Activated CD4-positive, CD25-positive, alpha-beta regulatory T cell treated with anti-CD3 and anti-CD28 coated beads, Interleukin-2, amount 50 U/mL, for 24 hours (primary cell): ENCODE data around the gene PRRG3.
"Not testable (repeated sequence)": the region's sequence is repeated elsewhere in the genome, so short reads cannot be mapped to it uniquely, and the experiment has no call there.

Source experiments
- ATAC-seq, 2 donors: fragments of 150-1000 bp; cut with Tn5 transposase; one replicate each; pipeline ENCODE4 v1.10.0; 2021; ENCODE audit warnings: mild to moderate bottlenecking in 1 of 2, moderate library complexity in 1 of 2

The PRRG3 gene

DNA sequence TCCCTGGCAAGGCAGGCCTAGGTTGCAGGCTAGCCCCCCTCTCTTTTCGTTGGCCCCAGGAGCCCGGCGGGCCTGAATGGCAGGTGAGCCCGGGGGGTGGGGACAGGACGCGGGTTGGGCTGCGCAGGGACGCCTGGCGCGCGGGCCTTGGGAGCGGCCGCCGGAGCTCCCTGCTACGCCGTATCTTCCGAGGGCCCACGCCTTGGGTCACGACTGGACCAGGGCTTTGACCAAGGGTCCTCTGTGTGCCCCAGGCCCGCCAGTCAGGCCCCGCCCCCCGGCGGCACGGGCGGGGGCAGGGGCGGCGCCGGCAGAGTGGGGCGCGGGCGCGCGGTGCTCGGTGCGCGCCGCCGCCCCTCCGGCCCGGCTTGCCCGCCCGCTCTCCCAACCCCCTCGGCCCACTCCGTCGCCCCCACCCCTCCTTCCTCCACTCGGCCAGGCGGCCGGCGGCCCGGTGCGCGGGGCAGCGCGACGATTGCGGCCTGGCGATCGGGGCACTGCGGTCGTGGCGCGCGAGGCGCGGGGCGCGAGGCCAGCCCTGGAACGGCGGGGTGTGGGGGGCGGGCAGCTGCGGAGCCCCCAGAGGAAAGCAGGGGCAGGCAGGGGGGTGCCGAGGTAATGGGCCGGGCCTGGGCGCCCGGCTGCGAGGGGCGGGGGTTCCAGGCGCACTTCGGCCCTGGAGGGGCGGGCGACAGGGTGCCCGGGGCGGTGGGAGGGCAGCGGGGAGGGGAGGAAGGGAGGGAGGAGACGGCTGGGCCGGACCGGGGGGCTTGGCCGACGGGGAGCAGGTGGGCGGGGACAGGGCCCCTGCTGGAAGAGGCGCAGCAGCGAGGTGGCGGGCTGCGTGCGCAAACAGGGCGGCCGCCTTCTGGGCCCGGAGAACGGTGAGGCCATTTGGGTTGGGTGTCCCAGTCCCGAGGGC lies at the start of gene PRRG3:
PRRG3 (plus strand) TSS at position 798 of the 922 bp plus-strand sequence. CDS start 3,357 bp downstream, outside the sequence.
- ATAC-seq = no peak

DNA sequence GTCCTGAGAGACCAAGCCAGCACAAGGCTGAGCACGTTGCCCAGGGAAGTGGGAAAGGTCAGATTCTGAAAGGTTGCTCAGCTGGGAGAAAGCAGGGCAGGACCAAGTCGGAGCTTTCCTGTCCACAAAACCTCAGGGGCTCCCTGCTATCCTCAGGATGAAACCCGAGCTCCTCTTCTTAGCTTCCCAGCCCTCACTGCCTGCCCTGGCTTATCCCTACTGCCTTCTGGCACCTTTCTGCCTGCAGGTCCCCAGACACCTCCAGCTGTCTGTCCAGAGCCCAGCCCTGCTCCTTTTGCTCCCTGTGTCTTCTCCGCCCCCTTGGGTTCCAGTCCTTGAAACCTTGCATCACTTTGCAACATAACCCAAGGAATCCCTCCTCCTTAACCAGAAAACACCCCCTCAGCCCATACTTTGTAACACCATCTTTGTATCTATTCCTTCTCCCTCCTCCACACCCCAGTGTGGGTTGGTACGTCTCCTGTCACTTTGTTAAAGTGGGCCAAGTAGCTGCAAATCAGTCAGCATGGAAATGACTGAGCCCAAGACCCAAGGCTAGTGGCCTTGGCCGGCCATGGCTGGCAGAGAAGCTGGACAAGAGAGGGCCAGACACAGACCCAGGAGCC lies 20.0 kb upstream of the PRRG3 start:
- no peak for ATAC-seq

DNA sequence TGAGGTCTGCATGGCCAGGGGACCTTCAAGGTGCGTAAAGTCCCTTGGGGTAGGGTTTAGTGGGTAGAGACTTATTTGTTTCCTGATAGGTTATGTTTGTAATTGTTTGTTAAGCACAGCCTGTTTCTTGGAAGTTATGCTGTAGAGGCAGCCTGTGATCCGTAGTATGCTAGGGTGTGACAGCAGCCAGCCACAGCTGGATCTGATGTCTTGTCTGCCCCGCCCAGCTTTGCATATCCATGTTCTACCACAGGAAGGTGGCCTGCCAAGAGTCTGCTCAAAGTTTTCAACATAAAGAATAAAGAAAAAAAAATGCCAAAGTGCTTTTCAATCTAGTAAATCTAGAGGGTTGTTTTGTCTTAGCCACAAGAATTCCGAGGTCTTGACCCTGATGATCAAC lies 19.1 kb upstream of the PRRG3 start:
- no peak for ATAC-seq

DNA sequence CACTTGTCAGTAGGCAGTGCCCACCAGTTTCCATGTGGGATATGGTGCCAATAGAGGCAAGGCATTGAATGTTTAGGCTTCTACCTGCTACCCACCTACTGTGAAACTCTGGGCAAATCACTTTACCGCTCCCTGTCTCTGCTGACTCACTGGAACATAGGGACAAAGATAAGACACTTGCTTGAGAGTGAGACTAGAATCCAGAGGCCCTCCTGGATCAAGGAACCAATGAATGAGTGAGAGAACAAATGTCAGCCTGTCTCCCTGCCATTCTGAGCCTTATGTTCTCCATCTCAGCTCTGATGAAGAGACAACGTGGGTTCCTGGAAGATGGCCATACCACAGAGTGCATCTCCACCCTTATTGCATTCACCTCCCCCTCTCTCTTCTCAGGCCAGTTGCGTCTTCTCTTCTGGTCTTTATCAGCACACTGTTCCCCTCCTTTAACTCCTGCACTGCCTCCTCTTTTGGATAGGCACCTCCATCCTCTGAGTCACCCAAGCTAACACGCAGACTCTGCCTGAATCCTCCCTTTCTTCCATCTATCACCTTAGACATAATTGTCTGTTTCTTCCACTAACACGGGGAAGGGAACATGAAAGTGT lies 15.4 kb upstream of the PRRG3 start:
- no peak for ATAC-seq

DNA sequence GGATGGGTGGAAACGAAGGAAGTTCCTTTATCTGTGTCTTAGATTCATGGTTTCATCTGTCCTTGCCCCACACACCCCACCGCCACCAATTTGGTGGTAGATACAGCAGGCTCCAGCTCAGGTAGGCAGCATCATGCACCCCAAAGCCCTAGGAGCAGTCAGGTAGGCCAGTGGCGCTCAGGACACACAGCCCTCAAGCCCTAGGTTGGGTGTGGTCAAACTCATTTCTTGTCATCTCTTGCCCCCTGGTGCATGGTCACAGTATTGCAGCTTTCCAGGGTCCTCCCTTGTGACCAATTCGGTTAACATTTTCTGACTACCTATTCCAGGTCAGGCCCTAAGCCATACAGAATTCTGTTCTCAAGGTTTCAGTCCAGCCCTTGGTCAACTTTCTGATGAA lies 14.5 kb upstream of the PRRG3 start:
- no peak for ATAC-seq

DNA sequence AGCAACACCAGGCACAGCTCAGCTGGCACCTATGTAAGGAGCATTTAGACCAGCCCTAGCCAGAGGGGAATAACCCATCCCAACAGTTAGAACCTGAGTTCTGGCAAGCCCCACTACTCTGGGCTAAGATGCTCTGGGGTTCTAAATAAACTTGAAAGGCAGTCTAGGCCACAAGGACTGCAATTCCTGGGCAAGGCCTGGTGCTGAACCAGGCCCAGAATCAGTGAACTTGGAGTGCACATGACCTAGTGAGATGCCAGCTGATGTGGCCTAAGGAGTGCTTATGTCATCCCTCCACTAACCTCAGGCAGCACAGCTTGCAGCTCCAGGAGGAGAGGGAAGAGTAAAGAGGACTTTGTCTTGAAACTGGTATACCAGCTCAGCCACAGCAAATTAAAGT lies 7.6 kb upstream of the PRRG3 start:
- no peak for ATAC-seq

DNA sequence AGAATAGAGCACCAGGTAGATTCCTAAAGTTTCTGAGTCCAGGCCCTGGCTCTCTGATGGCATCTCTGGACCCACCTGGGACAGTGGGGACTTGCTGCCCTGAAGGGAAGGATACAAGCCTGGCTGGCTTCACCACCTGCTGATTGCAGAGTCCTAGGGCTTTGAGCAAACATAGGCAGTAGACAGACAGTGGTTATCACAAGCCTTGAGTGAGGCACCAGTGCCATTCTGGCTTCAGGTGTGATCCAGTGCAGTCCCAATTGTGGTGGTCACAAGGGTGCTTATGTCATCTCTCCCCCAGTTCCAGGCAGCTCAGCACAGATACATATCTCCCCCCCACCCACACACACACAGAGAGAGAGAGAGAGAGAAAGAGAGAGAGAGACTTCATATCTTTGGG lies 6.6 kb upstream of the PRRG3 start:
- ATAC-seq = no peak

DNA sequence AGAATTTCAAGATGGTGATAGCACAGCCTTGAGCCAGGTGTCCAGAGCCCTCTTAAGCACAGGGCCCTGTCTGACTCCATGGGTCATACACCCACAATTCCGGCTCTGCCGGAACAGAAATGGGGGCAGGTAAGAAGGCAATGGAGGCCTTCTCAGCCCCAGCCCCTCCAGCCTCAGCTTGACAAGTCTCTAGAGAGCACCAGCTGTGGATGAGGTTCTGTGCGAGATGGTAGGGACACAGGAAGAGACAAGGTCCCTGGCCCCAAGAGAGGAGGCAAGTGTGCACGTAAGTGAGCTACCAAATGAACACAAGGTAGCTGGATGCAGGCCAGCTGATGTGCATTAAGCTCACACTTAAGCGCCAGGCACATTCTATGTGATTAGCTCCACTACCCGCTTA lies 2.4 kb upstream of the PRRG3 start:
- ATAC-seq = no peak

DNA sequence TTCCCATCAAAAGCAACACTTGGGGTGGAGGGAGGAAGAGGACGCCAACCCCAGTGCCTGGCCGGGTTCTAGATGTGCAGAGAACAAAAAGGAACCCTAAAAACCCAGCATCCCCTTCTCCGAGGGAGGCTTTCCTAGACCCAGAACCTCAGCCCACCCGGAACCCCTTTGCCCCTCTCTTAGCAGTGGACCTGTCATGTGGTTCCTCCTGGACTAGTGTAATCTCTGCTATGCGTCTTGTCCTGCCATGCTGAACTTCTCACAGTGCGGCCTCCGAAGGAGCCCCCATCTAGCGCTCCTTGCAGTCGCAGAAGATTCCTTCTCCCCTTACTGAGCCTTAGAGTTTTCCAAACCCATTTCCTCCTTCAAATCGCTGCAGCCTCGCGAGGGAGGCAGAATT lies 1.1 kb upstream of the PRRG3 start:
- ATAC-seq = no peak

DNA sequence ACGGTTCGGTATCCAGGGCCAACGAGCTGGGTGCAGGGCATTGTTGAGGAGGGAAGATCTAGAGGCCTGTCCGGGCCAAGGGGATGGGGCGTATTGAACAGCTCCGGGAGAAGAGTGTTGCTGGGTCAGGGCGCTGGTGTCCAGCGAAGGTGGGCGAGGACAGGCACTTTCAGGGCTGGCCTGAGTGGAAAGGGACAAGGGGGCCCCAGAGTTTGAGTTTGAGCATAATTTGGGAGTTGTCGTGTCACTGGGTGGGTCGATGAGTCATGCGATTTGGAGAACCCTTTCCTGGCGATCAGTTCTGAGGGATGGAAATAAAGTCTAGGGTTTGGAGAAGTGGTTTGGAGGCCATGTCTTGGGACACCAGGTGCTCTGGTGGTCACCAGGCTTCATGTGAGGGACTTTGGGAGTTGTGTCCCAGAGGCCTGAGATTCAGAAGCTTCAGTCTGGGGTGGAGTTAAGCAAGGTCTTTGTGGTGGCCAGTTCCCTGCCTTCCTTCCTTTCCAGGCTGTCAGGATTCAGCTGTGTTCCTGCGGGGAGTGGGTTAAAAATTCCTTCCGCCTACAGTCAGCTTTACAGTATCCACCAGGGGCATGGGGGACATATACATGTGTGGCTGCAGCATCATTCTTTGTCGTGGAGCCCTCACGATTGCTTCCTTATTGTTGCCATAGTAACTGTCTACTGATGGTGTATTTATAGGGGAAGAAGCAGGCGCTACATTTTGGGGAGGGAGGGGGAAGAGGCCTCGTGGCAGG lies 504 bp downstream of the PRRG3 start:
- no peak for ATAC-seq

DNA sequence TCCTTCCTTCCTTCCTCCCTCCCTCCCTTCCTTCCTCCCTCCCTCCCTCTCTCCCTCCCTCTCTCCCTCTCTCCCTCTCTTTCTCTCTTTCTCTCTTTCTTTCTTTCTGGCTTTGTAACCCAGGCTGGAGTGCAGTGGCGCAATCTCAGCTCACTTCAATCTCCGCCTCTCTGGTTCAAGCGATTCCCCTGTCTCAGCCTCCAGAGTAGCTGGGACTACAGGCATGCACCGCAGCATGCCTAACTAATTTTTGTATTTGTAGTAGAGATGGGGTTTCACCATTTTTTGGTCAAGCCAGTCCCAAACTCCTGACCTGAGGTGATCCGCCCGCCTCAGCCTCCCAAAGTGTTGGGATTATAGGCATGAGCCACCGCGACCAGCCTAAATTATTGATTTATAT lies 1.8 kb downstream of the PRRG3 start:
- not testable (repeated sequence) for ATAC-seq

DNA sequence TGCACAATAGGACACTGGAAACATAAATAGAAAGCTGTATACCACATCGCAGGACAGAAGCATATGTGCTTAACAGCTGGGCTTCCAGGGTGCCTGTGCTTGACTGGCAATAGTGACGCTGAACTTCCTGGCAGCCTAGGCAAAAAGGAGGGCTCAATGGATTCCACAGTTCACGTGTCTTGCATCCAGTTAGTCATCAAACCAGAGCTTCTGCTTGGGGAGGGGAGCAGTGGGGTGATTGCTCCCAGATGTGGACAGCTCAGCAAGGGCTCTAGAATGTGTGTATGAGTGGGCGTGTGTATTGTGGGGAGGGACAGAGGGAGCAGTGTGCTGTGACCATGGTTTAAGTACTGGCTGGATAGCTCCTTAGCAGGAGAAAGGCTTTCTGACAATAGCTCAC lies 2.3 kb downstream of the PRRG3 start:
- ATAC-seq = no peak

DNA sequence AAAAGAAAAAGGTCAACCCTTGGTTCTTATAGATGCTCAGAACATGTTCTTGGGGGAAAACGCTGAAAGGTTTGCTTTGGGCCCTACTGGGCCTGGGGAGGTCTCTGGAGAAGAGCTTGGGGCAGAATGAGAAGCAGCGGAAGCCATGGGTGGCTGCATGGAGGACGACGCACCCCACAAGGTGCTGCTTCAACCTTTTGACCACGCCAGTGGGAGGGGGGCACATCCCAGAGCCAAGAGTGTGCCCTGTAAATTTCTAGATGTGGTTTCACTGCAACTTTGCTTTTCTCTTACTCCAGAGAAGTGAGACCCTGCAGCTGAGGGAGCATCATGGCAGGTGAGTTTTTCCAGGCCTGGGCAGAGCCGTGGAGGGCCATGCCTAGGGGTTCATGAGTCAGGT lies 3.2 kb downstream of the PRRG3 start:
- ATAC-seq = no peak

DNA sequence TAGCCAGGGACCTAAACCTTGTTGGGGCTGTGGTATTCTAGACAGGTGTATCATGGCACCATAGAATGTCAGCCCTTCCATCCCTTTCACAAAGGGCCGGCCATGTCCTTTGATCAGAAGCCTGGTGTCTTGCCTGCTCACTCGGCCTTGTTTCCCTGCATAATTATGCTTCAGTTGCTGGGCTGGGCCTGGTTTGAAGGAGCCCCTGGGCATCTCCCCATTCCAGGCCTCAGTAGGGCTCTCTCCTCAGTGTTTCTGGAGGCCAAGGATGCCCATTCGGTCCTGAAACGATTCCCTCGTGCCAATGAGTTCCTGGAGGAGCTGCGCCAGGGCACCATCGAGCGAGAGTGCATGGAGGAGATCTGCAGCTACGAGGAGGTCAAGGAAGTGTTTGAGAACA lies 4.5 kb downstream of the PRRG3 start:
- no peak for ATAC-seq

DNA sequence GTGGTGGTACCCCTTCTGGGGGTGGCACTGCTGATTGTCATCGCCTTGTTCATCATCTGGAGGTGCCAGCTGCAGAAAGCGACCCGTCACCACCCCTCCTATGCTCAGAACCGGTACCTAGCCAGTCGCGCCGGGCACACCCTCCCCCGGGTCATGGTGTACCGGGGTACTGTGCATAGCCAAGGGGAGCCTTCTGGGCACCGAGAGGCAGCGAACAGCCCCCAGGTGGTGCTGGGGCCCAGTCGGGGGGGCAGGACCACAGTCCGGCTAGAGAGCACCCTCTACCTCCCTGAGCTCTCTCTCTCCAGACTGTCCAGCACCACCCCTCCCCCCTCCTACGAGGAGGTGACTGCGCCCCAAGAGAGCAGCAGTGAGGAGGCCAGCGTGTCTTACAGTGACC lies 5.3 kb downstream of the PRRG3 start:
- ATAC-seq = no peak

DNA sequence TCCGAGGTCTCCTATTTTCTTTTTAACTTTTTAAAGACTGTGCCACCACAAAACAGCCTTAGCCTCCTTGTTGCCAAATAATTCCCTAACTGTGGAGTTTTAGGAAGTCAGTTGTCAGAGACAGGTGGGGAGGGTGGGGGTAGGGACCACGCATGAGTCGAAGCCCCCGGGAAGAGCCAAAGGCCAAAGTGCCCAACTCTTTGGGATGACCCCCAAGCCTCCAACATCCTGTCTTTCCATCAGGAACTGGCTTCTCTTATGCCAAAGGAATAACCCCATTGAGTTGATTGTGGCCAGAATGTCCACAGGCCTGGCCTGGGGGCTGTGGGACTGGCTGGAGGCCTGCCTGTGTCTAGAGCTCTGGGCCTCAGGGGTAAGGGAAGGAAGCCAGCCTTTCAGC lies 5.8 kb downstream of the PRRG3 start:
- no peak for ATAC-seq

DNA sequence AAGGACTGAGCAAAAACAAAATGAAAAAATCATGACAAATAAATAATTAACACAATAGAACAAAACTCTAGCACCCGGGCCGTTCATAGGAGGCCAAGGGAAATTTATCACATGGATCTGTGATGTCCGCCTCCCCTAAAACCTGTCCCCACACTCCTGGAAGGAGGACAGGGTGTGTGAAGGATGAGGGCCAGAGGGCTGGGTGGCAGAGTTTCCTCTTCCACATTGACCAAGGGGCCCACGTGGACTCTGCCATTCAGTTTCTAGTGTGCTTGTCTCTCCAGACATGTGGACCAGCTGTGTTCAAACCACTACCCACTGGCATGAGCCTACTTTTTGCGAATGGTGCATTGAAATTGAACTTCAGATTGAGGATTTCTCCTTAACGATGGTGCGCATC lies 6.3 kb downstream of the PRRG3 start:
- ATAC-seq = no peak

DNA sequence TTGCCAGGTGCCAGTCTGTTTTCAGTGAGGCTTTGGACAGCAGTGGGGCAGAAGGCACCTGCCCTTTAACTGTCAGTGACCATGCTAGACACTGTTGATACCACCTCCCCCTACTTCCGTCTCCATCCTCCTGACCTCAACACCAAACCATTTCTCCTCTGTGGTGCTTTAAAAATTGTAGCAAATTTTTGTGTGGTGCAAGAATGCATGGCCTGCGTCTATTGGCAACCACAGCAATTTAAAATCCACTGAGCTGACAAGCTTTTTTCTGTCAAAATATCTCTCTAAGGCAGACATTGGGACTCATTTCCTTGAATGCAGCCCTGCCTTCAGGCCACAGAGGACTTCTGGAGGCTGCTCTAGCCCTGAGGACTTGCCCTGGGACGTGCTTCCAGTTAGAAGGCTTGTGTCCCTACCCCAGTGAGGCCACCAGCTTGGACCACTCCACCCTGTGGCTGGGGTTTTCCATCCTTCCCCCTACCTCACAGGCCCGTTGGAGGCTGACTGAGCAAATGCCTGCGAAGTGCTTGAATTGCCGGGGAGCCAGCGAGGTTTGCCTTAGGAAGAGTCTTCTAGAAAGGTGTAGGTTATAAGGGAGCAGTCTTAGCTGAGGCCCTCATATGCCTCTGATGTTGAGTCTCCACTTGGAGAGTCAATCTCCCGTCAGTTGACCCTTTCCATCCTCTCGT lies 6.9 kb downstream of the PRRG3 start:
- ATAC-seq = no peak

DNA sequence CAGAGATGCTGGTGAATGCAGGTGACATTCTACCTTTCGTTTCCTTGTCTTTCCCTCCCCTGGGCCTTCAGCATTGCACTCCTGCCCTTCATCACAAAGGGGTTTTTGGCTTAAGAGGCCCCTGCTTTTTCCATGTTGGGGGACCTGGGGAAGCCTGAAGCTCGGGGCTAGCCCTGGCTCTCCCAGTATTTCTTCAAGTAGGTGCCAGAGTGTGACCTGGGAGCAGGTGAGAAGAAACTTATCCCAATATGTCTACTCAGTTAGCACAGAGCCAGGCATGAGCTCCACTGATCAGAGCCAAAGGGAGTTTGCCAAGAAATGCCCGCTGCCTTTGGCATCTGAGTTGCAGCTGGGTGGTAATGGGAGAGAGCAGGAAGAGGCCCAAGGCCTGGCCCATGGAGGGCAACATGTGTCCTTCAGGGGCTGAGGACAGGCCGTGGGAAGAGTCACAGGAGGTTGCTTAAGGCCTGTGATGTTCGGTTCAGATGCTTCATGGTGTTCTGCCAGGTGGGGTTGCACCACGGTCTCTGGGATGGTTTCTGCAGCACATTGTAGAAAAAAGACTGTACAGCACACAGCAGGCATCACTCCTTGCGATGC lies 7.6 kb downstream of the PRRG3 start:
- ATAC-seq = no peak

DNA sequence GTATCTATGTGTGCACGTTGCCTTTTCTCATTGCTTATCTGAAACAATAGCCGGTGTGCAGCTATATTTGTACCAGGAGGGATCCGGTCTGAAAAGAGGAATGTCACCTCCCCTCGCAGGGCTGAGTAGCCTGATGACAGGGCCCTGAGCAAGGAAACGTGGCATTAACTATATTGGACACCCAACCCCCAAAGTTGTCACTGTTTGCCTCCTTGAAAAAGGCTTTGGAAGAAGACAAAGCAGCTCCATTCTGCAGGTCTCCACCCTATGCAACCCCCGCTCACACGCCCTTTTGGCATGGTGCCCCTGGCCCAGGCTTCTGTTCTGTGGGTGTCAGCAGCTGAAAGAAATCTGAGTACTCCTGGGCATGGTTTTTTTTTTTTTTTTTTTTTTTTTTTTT lies 8.2 kb downstream of the PRRG3 start:
- no peak for ATAC-seq

DNA sequence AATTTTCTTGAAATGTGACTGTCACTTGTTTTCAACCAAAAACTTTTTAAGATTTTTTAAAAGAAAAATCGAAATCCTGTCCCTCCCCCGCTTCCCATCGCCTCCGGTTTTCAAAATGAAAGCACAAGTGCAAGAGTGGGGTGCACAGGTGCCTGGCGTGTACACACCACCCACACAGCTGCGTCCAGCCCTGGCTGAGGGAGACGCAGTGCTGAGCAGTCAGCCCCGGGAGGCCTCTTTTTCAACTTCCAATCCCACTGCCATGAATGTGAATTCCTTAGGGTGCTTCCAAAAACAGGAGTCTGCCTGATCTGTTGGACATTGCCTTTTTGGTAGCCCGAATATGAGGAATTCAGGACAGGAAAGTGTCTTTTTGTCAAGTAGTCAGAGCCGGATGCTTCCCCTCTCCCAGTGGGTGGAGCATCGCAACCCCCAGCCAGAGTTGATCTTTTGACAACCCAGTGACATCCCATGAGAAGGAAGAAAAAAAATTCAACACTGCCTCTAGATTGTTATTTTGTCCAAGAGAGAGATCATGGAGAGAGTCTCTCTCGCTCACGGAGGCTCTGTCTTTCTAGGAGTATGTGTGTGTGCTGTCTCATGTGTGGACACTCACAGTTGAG lies 8.9 kb downstream of the PRRG3 start:
- no peak for ATAC-seq

DNA sequence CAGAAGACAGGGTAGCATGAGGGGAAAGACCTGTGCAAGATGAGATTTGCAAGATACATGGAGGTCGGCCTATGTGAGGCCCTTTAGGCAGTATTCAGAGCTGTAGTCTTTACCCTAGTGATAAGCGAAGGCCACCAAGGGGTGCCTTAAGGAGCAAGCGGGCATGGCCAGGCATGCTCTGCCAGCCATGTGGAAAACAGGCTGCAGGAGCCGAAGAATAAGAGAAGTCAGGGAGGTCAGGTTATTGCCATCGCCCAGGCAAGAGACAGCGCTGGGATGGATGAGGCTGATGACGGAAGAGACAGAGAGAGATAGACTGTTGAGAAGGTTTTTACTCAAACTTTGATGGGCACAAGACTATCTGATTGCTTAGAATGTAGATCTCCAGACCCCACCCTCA lies 13.6 kb downstream of the PRRG3 start:
- no peak for ATAC-seq
